ENCODE data around the gene KRTAP4-9.
"Not testable (repeated sequence)": the region's sequence is repeated elsewhere in the genome, so short reads cannot be mapped to it uniquely, and the experiment has no call there.

Gene KRTAP4-9

DNA sequence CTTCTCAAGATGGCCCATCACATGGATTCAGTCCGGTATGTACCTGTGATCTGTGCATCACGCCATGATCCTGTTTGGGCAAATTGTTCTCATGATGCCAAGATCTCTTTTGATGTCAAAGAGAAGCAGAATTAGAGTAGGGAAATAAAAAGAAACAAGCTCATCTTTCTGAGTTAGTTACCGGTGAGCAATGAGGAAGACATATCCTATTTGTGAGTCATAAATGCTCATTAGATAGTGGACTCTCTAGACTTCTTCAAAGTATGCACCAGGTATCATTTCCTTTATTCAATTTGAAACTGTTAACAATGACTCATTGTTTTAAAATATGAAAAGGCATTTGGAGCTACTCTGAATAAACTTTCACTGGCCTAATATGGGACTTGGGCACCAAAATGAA is 26.8 kb downstream of the KRTAP4-9 start:
- no peak for DNase-seq (ENCODE audit: low read depth)

DNA sequence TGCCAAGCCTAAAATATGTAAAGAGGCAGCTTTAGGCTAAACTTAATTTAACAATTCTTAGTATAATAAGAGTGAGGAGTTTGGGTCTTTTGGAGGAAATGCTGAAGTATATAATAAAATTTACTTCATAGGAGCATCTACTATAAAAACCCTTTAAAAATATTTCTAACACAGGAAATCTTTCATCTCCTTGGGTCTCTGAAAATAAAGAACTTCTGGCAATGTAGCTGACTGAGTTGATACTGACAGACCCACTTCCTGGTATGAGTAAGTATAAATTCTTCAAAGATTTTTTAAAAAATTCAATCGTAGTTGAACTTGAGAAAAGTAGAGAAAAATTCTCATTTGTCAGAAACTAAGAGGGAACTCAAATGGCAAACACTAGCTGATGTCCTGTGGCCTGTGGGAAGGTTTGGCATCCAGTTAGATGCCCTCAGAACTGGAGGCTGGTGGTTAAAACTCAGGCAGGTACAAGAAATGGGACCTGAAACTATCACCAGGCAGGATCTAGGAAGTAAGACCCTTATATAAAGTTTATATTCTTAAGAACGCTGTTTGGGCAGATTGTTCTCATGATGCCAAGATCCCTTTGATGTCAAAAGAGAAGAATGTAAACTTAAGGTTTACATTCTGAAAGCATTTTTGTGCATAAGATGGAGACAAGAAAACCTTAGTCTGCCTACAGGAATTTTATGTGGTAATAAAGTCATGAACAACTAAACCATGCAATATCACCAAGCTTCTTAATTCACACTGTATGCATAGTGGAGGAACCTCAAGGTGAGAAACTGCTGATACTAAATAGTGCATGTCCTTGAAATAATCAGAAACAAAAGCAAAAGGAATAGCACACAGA is 28.9 kb downstream of the KRTAP4-9 start:
- no peak for DNase-seq (ENCODE audit: low read depth)

DNA sequence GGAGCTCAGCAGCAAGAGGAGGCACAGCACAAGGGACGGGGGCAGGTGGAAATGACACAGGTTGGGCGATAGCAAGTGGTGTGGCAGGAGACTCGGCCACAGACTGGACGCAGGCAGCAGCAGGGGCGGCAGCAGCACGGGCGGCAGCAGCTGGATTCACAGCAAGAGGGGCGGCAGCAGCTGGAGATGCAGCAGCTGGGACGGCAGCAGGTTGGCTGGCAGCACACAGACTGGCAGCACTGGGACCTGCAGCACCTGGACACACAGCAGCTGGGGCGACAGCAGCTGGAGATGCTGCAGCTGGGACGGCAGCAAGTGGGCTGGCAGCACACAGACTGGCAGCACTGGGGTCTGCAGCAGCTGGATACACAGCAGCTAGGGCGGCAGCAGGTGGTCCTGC is 34.7 kb downstream of the KRTAP4-9 start:
- DNase-seq (ENCODE audit: low read depth): not testable (repeated sequence)

DNA sequence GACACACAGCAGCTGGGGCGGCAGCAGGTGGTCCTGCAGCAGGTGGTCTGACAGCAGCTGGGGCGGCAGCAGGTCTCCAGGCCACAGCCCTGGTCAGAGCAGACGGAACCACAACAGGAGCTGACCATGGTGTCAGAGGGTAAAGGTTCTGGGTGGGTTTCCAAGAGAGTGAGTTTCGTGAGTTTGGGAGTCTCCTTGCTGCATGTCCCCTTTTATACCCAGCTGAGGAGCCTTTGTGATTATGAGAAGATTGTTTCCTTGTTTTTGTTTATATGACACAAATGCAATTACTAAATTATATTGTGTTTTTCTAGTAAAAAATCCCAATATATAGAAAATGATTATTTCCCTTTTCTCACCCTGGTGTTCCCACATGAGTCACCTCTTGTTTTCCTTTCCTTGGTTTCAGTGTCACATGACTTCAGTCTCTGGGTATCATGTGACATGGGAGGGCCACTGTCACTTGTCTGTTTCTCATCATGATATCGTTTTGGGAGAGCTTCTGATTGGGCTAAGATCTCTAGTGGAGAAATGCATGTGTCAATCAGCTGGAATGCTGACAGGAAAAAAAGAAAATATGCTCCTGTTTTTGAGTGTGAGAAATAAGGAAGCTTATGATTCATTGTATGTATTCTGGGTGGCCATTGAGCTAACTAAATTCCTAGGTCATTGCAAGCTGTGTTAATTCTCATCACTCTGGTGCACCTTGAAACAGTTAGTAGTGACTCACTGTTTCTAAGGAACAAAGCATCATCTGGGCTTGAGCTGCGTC is 35.4 kb downstream of the KRTAP4-9 start, which contains the start of gene KRTAP4-6:
Gene KRTAP4-6, minus strand, starts transcription at position 185 of the 772 bp plus-strand sequence. Its CDS starts 57 bp downstream, at position 128.
- DNase-seq (ENCODE audit: low read depth): peak; percentile 64

DNA sequence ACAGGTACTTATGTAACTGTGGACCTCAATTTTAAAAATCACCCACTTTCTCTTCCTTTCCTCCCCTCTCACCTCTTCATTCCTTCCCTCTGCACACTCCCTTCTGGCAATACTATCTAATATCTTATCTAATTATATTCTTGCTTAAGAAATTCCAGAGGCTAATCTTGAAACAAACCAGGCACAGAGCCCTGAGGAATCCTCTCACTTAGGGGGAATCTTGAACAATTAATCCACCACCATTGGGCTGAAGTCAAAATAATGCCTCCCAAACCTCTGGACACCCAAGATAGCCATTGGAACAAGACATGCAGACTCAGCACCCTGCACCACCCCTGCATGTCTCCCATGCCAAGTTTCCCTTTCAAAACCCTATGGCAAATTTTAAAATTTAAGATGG is 36.2 kb downstream of the KRTAP4-9 start:
- no peak for DNase-seq (ENCODE audit: low read depth)

DNA sequence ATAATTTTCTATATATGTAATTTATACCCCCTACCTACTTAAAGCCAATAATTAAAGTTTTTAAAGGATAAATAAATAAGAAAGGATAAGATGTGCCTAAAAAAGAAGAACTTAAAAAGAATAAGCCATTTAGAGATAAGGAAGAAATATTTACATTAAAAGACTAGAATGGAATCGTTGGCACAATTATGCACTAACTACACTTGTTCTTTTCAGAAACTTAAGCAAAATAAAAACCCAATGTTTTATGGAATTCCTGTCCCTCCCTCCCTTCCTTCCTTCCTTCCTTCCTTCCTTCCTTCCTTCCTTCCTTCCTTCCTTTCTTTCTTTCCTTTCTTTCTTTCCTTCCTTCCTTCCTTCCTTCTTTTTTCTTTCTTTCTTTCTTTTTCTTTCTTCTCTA is 39.7 kb downstream of the KRTAP4-9 start:
- no peak for DNase-seq (ENCODE audit: low read depth)

DNA sequence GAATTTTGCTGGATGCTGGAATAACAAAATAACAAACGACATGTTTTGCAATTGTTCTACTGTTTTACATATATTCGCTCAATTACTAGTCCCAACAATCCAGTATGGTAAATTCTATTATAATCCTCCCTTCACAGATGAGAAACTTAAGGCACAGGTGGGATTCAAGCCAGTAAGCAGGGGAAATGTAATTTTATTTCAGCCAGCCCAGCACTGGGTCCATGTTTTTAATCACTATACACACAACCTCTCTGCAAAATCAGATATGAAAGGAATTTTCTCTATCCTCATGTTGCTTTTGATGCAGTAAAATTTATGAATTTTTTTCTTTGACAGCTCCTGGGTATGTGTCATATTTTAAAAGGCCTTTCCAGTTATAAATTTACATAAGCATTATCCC is 40.1 kb downstream of the KRTAP4-9 start:
- DNase-seq (ENCODE audit: low read depth): no peak

DNA sequence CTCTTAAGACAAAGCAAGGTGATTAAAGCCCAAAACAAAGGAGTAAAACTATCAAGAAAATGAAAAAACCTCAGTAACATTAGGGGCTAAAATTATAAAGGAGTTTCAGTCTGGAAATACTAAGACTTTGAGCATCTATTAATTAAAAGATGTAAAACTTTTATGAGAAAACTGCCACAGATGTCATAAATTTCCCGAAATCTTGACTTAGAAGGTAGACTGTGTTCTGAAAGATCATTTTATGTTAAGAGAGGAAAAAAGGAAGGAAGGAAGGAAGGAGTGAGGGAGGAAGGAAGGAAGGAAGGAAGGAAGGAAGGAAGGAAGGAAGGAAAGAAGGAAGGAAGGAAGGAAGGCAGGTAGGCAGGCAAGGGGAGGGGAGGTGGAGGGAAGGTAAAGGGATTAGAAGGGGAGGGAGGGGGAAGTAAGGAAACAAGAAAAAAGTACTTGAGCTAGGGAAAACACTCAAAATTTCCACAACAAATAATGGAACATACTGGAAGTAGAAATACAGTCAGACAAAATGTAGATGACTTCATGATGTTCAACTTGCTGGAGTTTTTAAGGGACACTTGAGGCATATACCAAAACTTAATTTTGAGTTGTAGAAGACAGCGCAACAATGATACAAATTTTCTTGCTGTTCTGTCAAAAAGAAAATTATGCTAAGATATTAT is 42.5 kb downstream of the KRTAP4-9 start:
- no peak for DNase-seq (ENCODE audit: low read depth)

DNA sequence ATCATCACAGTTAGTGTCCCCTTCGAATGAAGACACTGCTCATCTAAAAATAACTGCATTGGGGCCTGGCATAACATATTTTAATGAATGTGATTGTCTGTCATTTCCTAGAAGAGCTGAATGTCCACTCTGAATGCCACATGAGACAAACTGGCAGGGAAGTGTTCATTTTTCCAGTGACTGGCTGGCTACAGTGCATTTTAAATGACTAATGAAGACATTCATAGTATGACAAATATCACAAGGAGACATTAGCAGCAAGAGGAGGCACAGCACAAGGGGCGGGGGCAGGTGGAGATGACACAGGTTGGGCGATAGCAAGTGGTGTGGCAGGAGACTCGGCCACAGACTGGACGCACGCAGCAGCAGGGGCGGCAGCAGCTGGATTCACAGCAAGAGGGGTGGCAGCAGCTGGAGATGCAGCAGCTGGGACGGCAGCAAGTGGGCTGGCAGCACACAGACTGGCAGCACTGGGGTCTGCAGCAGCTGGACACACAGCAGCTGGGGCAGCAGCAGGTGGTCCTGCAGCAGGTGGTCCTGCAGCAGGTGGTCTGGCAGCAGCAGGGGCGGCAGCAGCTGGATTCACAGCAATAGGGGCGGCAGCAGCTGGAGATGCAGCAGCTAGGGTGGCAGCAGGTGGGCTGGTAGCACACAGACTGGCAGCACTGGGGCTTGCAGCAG is 43.9 kb downstream of the KRTAP4-9 start:
- DNase-seq (ENCODE audit: low read depth): not testable (repeated sequence)

DNA sequence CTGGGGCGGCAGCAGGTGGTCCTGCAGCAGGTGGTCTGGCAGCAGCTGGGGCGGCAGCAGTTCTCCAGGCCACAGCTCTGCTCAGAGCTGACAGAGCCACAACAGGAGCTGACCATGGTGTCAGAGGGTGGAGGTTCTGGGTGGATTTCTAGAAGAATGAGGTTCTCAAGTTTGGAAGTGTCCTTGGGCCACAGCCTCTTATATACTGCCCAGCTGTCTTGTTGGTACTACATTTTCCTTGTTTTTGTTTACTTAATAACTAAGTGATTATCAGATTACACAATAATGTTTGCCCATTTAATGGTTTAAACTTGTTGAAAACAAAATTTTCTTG is 44.4 kb downstream of the KRTAP4-9 start, which contains the start of gene KRTAP4-5:
Gene KRTAP4-5, minus strand, starts transcription at position 174 of the 334 bp plus-strand sequence. Its CDS starts 58 bp downstream, at position 116.
- DNase-seq (ENCODE audit: low read depth): no peak

DNA sequence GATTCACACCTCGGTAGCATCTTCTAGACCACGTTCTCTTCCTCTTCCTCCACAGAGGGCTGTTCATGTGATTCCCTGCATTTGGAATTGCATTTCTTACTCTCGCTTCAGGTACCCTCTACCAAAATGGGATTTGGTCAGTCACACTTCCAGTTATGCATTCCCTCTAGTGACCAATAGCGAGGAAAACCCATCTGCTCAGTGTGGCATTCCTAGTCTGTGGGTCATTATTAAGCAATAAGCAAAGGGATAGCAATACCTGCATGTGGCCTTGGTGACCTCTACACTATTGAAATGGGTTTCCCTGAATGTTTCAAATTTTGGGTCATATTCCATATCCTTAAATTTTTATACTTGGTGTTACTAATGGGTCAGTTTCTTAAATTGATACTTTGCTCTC is 44.8 kb downstream of the KRTAP4-9 start:
- DNase-seq (ENCODE audit: low read depth): no peak

DNA sequence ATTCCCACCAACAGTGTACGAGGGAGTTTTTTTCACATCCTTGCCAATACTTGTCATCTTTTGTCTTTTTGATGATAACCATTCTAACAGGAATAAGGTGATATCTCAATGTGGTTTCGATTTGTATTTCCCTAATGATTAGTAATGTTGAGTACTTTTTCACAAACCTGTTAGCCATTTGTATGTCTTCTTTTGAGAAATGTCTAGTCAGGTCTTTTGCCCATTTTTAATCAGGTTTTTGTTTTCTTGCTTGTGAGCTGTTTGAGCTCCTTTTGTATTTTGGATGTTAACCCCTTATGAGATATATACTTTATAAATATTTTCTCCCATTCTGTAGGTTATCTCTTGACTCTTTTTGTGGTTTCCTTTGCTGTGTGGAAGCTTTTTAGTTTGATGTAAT is 46.3 kb downstream of the KRTAP4-9 start:
- no peak for DNase-seq (ENCODE audit: low read depth)

DNA sequence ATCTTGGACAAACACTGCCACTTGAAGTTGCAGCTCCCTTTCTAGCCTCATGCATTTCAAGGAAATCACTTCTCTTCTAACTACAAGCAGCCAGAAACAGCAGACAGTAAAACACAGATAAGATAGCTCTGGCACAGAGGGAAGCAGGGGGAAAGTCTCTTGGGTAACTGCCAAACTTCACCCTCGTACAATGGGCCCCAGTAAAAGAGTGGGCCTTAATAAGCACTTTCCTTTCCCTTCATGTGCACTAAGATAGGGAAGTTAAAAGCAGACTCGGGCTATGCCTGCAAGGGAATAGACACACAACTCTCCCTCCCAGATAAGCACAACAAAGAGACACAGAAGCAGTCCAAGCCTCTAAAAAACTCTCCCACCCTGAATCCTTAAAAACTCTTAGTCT is 48.7 kb downstream of the KRTAP4-9 start:
- no peak for DNase-seq (ENCODE audit: low read depth)

Measured in HS-27A (cell line).